GM21723 (cell line): ENCODE data around the gene GBX2.
"Not testable (repeated sequence)": the region's sequence is repeated elsewhere in the genome, so short reads cannot be mapped to it uniquely, and the experiment has no call there.

ENCODE experiments used
- ATAC-seq: cut with Tn5 transposase; IDR thresholded peaks from one replicate; pipeline ENCODE4 v1.9.1; 2021; ENCODE audit warnings: mild to moderate bottlenecking, moderate library complexity; ENCODE audit not compliant: unreplicated experiment

Gene GBX2

DNA sequence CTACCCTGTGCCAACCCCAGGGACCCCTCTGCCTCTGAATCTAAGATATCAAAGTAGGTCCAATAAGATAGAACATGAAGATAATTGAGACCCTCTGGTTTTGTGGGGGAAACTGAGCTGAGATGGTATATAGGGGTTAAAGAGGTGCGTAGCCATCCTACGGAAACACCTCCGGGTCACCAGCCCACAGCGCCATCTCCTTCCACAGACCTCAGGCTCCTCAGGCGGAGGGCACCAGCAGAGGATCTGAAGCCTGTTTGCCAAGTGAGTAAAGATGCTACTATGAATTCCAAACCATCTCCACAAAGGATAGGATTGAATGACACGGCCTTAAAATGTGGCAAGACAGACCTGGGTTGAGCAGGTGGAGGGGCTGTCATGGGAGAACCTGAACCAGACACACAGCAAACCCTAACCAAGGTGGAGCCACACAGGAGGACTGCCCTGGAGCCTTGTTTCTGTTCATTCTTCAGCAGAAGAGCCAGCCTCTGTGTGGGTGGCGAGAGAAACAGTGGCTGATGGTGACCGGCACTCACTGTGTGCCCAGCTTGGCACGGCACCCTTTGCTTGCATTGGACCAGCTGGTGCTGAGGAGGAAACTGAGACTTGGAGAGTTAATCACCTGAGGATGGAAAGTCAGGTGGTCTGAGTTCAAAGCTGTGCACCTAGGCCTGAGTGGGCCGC, 10.2 kb downstream of the GBX2 start:
- no peak for ATAC-seq

DNA sequence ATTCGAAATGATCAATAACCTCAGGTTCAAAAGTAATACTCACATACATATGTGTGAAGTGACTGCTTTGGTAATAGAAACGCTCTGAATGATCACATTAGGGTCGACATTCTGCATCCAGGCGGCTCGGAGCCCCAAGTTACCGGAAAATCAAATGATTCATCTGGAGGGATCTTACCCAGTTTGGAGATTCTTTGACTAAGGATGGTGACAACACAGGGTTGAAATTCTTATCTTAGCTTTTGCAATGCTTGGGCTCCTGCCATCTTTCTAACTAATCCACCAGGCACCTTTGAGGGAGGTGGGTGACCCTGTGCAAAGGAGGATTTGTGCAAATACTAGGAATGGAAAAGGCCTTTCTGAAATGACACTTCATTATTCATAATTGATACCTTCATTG, 10.8 kb downstream of the GBX2 start:
- ATAC-seq = no peak

DNA sequence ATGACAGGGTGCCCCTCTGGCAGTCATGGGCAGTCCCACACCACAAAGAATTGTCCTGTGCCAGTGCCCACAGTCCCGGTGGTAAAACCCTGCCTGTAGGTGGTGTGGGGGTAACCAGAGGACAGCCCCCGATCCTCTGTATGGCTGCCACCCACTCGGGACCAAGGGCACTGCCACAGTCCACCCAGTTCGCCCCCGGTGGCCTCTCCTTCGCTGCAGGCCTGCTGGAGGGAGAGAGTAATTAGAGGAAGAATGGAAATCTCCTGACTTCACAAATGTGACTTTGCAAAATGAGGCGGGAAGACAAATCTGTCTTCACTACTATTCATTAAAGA, 11.4 kb downstream of the GBX2 start:
- ATAC-seq = no peak

GRCh38 chr2:236156095-236156859, 11.9 kb downstream of the GBX2 start:
- ATAC-seq = no peak

- no peak for ATAC-seq
Measured at GRCh38 chr2:236155406-236155805, 12.8 kb downstream of the GBX2 start.

GRCh38 chr2:236146436-236146835, 21.8 kb downstream of the GBX2 start:
- ATAC-seq = no peak

DNA sequence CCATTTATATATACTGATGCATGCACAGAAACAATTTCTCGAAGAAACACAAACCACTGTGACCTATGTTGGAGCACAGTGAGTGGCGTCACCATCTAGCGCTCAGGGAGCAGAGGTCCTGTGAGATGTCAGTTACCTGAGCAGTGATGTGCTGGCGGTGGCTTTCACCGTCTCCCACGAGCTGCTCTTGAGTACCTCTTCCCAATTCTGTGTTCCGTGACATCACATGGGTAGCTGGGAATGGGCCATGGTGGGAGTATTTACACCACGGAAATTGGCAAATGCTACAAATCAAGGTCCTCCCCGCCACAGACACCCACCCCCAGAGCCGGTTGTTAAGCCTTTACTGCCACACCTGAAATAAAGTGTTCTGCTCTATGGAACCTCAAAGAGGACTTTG, 24.4 kb downstream of the GBX2 start:
- no peak for ATAC-seq

DNA sequence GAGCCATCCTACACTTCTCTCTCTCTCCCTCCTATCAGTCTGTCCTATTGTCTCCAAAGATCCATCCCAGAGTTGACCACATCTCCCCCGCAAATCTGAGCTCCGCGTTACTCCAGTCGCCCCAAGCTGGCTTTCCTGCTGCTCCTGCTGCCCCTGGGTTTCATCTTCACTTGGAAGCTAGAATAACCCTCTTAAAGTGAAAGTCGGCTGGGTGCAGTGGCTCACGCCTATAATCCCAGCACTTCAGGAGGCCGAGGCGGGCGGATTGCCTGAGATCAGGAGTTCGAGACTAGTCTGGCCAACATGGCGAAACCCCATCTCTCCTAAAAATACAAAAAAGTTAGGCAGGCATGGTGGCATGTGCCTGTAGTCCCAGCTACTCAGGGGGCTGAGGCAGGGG, 26.6 kb downstream of the GBX2 start:
- ATAC-seq = not testable (repeated sequence)

GRCh38 chr2:236137066-236137465, 31.1 kb downstream of the GBX2 start:
- no peak for ATAC-seq

DNA sequence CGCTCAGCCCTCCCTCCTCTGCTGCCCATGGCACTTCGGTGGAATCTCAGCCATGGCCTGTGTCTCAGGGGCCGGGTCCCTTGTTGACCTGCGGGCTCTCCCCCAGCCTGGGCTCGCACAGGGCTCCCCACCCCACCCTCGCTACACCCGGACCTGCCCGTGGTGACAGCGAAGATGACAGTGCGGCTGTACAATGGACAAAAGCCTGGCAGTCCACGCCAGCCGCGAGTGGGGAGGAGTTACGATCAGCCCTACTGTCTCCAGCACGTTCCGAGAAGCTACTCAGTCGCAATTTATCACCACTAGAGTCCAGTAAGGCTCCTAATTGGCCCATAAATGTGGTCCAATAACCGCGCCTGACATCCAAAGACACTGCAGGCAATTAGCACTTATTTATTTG, 31.6 kb downstream of the GBX2 start:
- ATAC-seq = no peak

DNA sequence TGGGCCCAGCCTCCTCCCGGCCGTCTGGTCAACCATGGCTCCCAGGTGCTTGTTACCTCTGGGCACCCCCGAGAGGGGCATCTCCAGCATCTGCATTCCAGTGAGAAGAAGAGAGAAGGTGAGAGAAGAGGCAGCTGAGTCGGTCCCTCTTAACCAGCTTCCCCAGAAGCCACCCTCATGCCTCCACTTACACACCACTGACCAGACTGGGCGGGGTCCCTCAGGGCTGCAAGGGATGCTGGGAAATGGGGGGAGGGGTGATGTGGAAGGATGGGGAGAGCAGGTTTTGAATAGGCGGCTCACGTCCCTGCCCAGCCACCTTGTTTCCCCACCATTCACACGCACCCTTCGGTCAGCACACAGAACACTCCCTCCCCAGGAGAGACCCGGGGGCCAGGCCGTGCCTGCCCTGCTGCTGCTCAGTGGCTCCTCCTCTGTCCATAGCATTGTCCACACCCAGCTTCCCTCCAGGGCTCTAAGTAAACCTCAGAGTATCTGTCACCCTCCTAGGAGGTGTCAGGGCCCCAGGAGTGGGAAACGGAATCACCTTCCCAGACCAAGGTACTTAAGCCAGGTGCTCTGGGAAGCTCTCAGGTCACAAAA, 34.7 kb downstream of the GBX2 start:
- ATAC-seq = no peak

DNA sequence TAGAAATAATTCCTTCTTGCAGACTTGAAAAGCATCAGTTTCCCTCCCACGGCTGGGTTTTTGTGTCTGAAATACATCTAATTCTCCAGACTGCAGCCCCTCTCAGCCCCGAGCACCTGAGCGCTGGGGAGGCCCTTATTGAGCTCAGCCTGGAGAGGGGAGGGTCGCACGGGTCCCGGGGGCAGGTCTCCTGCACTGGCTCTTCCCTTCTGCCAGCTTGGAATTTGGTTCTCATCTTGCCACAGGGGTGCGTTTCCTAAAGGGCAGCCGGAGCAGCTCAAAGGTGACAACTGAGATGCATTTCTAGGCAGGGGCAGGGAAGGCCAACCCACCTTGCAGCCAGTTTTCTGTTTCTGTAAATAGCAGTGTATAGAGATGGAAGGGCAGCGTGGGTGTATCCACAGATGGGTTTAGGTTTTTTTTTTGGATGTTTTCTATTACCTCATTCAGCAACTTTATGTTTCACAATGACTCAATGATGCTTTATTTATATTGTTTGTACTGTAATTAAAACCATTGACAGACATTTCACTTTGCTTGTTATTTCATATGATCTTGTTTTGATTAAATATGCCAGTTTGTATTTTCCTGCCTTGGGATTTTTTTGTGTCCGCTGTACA, 37.0 kb downstream of the GBX2 start:
- no peak for ATAC-seq

- no peak for ATAC-seq
Measured at GRCh38 chr2:236130349-236130998, 37.7 kb downstream of the GBX2 start.

DNA sequence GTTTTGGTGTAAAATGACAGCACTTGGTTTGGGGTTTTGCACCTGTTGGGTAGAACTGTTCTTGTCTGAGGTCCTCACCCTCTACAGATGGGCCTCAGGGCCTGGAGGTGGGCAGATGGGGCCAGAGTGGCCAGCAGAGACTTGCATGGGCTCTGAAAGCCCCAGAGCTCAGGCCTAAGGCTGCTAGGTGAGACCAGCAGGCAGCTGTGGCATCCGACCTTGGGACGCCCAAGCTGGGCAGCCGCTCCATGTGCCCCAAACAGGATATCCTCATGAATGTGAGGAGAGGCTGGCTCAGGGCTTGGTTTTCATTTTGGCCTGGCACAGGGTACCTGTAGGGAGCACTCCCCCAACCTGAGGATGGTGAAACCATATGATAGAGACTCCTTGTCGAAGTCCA, 38.3 kb downstream of the GBX2 start:
- no peak for ATAC-seq

DNA sequence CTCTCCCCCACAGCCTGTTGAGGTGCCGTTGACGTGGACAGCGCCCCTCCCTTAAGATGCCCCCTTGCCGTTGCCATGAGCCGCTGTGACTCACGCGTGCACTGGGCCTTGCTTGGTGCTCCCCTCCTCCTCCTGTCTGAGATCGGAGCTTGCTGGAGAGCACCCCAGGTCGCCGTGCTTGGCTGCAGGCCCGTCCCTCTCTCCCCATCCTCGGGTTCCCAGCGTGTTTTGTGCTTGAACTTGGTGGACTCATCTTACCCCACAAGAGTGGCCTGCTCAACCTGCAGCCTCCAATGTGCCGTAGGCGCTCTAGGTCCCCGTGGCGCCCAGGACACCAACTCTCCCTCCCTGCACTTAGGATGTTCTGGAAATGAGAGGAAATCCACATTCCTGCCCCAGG, 39.9 kb downstream of the GBX2 start:
- no peak for ATAC-seq

DNA sequence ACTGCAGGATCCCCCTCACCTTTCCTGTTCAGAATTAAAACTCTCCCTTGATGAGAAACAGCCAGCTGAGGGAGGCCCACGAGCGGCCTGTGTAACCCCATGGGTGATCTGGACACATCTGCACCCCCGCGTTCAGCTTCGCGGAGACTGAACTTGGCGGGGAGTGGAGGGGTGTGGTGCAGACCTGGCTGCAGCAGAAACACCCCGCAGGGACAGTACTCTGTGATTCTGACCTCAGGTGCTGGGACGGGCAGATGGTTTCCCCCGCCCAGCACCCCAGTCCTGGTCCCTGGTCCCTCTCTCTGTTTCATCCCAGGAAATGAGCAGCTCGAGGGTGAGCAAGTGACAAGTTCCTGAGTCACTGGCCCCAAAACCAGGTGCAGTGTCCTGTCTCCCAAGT, 41.2 kb downstream of the GBX2 start:
- no peak for ATAC-seq

DNA sequence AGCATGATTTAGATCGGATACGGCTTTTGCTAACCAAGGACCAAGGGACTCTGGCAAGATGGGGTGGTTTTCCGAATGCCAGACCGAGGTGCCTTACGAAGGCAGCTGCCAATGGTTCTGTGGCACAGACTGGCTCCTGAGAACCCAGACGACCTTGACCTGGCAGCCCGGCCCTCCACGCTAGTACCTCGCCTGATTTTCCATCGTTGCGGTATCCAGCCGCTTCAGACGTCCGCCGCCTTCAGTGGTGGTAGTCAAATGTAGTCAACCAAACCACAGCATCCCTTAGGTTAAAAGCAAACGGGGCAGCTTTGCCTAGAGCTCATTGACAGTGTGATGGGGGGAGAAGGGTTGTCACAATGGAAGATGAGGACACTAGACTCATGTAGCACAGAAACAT, 42.6 kb downstream of the GBX2 start:
- ATAC-seq = no peak

GRCh38 chr2:236124182-236124893, 43.8 kb downstream of the GBX2 start:
- no peak for ATAC-seq

DNA sequence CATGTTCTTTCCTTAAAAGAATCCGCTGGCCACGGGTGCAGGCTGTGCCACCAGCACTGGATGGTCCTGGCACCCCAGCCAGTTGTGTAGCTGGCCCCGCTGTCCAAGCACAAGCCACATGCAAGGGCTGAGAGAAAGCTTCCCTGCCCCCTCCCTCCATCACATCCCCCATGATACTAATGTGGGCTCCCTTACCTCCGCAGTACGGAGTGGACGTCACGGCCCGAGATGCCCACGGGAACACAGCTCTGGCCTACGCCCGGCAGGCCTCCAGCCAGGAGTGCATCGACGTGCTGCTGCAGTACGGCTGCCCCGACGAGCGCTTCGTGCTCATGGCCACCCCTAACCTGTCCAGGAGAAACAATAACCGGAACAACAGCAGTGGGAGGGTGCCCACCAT, 44.5 kb downstream of the GBX2 start:
- no peak for ATAC-seq

DNA sequence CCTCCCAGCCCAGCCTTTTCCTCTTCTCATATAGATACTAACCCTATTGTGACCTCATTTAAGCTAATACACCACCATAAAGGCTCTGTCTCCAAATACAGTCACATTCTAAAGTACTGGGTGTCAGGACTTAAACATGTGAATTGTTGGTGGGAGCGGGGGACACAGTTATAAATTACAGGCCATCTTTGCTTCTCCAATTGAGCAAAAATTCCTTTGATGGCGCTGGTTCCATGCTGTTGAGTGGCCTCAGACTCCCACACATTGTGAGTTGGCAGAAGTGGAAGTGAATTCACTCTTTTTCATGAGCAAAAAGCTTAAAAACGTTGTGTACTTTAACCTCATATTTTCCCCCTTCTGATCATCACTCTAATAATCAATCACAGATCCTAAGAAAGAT, 46.0 kb downstream of the GBX2 start:
- ATAC-seq = no peak

DNA sequence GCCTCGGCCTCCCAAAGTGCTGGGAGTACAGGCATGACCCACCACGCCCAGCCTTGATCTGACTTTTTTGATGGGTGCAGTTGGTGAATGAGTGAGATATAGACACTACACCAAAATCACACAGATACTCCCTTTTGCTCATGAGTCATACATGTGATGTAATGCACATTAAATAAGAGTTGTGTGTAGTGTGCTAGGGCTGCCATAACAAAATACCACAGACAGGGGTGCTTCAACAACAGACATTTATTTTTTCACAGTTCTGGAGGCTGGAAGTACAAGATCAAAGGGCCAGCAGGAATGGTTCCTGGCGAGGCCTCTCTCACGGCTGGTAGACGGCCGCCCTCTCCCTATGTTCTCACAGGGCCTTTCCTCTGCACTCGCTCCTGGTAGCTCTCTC, 46.6 kb downstream of the GBX2 start:
- ATAC-seq = no peak
